Measurements from ENCODE around the gene ADI1.

Gene ADI1

GRCh38 chr2:3519255-3520205 is at the start of gene ADI1:
Gene ADI1 (minus strand): TSS chr2:3519531. CDS start chr2:3519487, 44 bp downstream.
- DNase-seq = peak; percentile 89

GRCh38 chr2:3566806-3567205 is 47.5 kb upstream of the ADI1 start:
- no peak for DNase-seq

- DNase-seq = no peak
Measured at GRCh38 chr2:3565117-3565516, 45.8 kb upstream of the ADI1 start.

GRCh38 chr2:3563521-3563976 is 44.2 kb upstream of the ADI1 start:
- no peak for DNase-seq

- peak; percentile 99 for DNase-seq
Measured at GRCh38 chr2:3558205-3559014, 39.1 kb upstream of the ADI1 start, which contains the start of gene RNASEH1. Gene RNASEH1 (minus strand): TSS chr2:3558333. CDS start chr2:3558260, 73 bp downstream.

- DNase-seq = no peak
Measured at GRCh38 chr2:3557639-3558204, 38.4 kb upstream of the ADI1 start.

GRCh38 chr2:3553946-3554345 is 34.6 kb upstream of the ADI1 start:
- no peak for DNase-seq

GRCh38 chr2:3547915-3548314 is 28.6 kb upstream of the ADI1 start:
- no peak for DNase-seq

- DNase-seq = no peak
Measured at GRCh38 chr2:3545788-3546478, 26.6 kb upstream of the ADI1 start.

- DNase-seq = no peak
Measured at GRCh38 chr2:3543023-3543683, 23.8 kb upstream of the ADI1 start.

- no peak for DNase-seq
Measured at GRCh38 chr2:3542107-3542506, 22.8 kb upstream of the ADI1 start.

- DNase-seq = no peak
Measured at GRCh38 chr2:3539836-3540235, 20.5 kb upstream of the ADI1 start.

- DNase-seq = no peak
Measured at GRCh38 chr2:3536682-3537632, 17.6 kb upstream of the ADI1 start.

- peak; percentile 77 for DNase-seq
Measured at GRCh38 chr2:3535794-3536681, 16.7 kb upstream of the ADI1 start.

- DNase-seq = no peak
Measured at GRCh38 chr2:3535467-3535793, 16.1 kb upstream of the ADI1 start.

GRCh38 chr2:3534251-3534814 is 15.0 kb upstream of the ADI1 start:
- DNase-seq = no peak

GRCh38 chr2:3533836-3534235 is 14.5 kb upstream of the ADI1 start:
- no peak for DNase-seq

- no peak for DNase-seq
Measured at GRCh38 chr2:3532941-3533340, 13.6 kb upstream of the ADI1 start.

GRCh38 chr2:3529316-3530025 is 10.1 kb upstream of the ADI1 start:
- DNase-seq = no peak

All from right forelimb (tissue), 1 donor.